Endothelial cell of hepatic sinusoid (primary cell): ENCODE results near the gene LRRFIP2.

Experiments
- in situ Hi-C: cut with HindIII; loops from 2 replicates; pipeline ENCODE4 v1.10.0; 2017; ENCODE audit warnings: low sequenced_read_pairs

The LRRFIP2 gene, protein sequence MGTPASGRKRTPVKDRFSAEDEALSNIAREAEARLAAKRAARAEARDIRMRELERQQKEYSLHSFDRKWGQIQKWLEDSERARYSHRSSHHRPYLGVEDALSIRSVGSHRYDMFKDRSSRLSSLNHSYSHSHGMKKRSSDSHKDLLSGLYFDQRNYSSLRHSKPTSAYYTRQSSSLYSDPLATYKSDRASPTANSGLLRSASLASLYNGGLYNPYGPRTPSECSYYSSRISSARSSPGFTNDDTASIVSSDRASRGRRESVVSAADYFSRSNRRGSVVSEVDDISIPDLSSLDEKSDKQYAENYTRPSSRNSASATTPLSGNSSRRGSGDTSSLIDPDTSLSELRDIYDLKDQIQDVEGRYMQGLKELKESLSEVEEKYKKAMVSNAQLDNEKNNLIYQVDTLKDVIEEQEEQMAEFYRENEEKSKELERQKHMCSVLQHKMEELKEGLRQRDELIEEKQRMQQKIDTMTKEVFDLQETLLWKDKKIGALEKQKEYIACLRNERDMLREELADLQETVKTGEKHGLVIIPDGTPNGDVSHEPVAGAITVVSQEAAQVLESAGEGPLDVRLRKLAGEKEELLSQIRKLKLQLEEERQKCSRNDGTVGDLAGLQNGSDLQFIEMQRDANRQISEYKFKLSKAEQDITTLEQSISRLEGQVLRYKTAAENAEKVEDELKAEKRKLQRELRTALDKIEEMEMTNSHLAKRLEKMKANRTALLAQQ

DNA sequence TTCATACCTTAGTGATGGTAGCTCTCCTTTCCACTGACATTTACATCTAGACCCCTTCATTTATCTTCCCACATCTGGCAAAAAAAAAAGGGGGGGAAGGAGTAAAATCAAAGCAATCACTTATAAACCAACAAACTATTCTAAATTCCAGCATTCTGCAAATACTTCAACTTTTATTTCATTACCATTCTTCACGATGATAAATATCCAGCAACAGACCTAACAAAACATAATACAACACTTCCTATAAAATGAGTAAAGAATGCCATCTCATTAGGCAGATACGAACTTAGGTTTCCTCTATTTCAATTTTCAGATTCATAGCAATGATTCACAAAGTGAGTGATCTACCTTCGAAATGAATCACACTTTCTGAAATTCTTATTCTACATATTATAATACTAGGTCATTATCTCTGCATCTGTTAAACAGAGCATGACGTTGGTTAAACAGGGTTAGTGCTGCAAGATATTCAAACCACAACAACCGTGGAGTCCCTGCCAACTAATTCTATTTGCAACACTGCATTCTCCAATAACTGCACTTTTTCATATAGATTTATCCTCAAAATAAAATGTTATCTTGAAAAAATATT lies at the start of gene LRRFIP2:
TSS of gene LRRFIP2 (minus strand) at position 51 of the 595 bp plus-strand sequence. CDS start 25,599 bp downstream, outside the sequence.
- in situ Hi-C loops = no loop called here

DNA sequence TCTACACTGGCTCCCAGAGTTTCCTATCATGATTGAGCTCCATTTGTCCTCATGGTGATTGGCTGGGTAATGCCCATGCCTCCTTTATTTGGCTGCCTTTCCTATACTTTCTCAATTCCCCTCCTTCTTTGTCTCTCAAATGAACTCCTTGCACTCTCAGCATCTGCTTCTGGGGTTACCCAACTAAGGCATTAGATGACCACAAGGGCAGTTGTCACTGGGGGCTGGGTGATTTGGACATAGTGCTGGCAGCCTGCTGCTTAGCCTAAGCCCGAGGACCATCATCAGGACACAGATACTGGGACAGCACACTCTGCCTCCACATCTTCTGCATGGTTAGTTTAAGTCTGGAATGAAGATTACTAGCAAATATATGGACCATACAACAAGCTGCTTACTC lies 49.2 kb upstream of the LRRFIP2 start:
- in situ Hi-C loops = loop anchor here (25.0 kb wide), 1 partner anchor 186 kb away; no protein-coding TSS in a partner anchor

DNA sequence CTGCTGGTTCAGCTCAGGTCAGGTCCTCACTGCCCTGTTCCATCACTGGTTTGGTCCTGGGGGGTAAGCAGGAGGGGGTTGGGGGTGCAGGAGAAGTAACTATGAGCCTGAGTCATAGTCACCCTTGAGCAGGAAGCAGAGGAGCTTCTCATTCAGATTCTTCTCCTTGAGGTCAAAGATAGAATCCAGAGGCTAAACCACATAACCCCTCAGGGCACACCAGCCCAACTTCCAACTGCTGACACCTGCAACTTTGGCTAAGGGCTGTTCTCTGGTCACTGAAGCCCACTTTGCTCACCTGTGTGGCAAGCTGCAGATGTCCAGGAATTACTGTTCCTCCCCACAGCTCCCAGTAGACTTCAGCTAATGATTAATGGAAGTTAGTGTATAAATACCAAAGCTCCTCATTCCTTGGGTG lies 48.8 kb upstream of the LRRFIP2 start:
- in situ Hi-C loops = loop anchor here (25.0 kb wide), 1 partner anchor 186 kb away; no protein-coding TSS in a partner anchor

DNA sequence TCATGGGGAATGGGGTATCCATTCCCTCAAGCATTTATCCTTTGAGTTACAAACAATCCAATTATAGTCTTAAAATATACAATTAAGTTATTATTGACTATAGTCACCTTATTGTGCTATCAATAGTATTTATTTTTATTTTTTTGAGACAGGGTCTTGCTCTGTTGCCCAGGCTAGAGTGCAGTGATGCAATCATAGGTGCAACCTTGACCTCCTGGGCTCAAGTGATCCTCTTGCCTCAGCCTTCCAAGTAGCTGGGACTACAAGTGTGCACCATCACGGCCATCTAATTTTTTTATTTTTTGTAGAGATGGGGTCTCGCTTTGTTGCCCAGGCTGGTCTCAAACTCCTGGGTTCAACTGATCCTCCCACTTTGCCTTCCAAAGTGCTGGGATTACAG lies 48.2 kb upstream of the LRRFIP2 start:
- in situ Hi-C loops = loop anchor here (25.0 kb wide), 1 partner anchor 185 kb away; no protein-coding TSS in a partner anchor

DNA sequence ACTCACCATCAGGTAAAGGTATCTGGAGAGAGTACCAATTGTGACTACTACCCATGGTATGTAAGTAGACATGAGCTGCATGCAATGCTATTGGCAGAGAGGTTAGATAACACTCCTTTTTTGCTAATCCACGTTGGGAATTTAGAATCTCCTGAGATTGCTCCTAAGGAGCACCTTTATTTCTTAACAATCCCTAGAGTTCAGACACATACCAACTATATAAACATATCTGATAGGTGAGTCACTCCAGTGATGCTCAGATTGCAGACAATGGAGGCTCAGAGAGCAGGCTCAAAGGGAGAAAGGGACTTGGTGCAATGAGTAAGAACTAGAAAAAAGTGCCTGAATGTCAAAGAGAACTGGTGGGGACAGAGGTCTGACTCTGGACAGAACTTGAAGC lies 47.0 kb upstream of the LRRFIP2 start:
- in situ Hi-C loops = loop anchor here (25.0 kb wide), 1 partner anchor 184 kb away; no protein-coding TSS in a partner anchor

DNA sequence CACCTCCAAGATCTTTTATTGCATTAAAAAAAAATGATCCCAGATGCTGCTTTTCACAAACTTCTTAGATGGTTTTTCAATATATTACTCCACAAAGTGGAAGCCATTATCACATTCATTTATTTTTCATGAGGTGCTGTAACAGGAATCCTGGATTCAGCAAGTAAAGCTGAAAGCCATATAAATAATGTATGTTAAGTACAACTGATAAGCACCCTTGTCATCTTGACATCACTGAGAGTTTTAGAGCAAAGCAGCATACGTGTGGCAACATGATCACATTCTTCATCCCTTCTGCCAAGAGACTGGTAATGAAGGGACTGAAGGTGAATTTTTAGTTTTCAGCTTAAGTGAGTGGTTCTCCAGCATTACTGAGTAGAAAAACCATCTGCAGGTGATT lies 44.9 kb upstream of the LRRFIP2 start:
- in situ Hi-C loops = loop anchor here (25.0 kb wide), 1 partner anchor 182 kb away; no protein-coding TSS in a partner anchor

DNA sequence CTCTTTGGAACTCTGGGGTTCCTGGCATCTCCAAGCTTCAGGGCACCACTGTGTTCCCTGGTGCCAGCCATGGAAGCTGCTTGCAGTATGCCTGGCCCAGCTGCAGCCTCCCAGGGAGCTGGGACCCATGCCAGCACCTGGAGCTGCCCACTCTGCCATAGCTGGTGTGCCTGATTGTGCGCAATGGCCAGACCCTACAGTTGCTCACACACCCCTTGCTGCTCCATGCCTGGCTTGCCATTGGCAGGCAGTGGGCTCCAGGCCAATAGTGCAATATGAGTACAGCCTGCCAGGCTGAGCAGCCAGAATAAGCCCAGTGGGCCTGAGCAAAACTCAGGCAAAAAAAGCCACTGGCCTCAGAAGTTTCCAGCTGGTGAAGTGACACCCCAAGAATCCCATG lies 43.8 kb upstream of the LRRFIP2 start:
- in situ Hi-C loops = loop anchor here (25.0 kb wide), 1 partner anchor 181 kb away; no protein-coding TSS in a partner anchor

DNA sequence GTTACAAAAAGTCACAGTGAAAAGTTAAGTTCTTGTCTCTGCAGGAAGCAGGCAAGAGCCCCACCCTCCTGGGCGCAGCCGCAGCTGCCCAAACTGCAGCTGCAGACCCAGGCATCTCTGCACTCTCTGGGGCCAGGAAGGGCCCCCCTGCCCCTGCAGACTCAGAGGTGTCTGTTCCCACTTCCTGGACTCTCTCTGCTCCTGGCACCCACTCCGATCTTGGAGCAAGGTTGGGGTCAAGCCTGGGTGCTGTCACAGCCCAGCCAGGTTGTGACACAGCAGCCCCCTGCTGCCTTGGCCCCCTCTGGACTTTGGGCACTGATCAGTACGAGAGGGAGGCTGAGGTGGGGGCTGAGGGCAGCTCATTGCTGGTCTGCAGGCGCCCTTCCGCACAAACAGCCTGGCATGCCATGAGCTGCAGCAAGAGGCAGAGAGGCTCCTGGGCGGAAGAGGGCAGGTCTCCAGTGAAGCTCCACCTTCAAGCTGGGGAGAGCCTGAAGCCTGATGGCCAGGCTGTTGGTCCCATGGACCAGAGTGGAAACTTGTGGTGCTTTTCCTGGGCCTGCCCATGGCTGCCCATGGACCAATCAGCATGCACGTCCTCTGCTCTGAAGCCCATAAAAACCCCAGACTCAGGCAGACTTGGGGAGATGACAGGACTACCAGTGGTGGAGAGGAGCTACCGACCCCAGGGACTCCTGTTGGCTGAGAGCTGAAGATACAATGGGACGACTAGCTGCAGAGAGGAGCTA lies 42.9 kb upstream of the LRRFIP2 start:
- in situ Hi-C loops = loop anchor here (25.0 kb wide), 1 partner anchor 180 kb away; no protein-coding TSS in a partner anchor

DNA sequence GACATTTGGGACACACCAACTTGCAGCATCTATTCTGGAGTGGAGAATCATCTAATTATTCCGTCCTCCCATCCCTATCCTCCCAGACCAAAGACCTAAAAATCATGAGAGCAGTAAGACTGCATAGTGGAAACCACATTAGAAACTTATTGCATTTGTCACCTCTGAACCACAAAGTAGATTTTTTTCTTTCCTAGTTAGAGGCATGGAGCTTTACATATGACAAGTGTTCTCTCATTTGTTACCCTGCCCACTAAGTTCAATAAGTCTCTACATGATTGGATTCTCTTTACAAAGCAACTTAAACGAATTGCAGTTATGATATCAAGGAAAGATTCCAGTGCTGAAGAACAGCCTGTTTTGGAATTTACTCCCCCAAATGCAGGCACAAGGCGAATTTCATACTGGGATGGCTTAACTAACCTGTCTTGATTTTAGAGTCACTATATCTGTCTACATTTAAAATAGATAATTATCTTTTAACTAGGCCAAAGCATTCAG lies 42.3 kb upstream of the LRRFIP2 start:
- in situ Hi-C loops = loop anchor here (25.0 kb wide), 1 partner anchor 179 kb away; no protein-coding TSS in a partner anchor

DNA sequence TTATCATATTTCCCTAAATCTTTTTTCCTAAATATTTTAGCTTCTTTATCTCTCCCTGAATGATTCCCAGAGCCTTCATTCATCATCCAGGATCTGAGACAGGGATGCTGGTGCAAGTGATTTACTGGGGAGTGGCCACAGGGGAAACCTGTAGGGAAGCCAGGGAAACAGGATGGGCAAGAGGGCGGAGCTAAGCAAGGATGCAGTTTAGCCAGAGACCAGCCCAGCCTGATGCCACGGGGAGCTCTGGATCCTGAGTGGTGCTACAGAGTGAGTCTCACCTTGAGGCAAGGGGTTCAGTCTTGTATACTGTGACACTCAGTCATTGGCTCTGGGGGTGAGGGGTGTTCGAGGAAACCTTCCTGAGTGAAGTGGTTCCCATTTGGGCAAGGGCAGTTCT lies 39.7 kb upstream of the LRRFIP2 start:
- in situ Hi-C loops = loop anchor here (25.0 kb wide), 1 partner anchor 177 kb away; no protein-coding TSS in a partner anchor

DNA sequence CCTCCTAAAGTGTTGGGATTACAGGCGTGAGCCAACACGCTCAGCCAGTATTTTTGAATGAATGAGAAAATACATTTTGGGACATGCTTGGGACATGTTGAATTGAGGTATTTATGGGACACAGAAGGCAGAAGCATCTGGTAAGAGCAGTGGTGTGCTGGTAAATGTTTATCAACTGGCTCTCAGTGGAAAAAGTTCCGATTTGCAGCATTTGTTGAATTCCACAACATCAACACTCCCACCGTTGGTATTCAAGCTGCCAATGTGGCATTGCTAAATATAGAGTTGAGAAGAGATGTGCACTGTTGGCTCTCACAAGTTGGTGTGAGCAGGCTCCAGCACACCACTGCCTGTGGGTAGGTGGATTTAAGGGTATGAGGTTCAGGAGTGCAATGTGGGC lies 35.8 kb upstream of the LRRFIP2 start:
- in situ Hi-C loops = loop anchor here (25.0 kb wide), 1 partner anchor 173 kb away; no protein-coding TSS in a partner anchor

DNA sequence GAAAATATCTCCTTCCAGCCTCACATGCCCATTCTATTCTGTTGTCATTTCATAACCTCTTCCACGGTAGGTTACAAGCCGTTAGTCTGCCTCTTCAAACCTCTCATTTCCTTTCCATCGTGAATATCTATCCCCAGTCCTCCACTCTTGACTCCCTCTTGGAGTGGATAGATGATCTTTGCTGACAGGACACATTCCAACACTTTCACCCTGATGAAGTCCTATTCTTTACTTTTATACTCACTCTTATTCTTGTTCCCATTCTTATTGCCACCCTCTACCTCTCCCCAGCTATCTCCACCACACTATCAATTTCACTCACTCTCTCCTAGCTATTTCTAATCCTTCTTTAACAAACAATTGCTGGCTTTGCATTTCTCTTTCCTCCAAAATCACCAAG lies 34.2 kb upstream of the LRRFIP2 start:
- in situ Hi-C loops = loop anchor here (25.0 kb wide), 1 partner anchor 171 kb away; no protein-coding TSS in a partner anchor

DNA sequence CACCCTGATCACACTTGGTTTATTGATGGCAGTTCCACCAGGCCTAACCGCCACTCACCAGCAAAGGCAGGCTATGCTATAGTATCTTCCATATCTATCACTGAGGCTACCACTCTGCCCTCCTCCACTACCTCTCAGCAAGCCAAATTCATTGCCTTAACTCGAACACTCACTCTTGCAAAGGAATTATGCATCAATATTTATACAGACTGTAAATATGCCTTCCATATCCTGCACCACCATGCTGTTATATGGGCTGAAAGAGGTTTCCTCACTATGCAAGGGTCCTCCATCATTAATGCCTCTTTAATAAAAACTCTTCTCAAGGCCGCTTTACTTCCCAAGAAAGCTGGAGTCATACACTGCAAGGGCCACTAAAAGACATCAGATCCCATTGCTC lies 33.6 kb upstream of the LRRFIP2 start:
- in situ Hi-C loops = loop anchor here (25.0 kb wide), 1 partner anchor 171 kb away; no protein-coding TSS in a partner anchor

DNA sequence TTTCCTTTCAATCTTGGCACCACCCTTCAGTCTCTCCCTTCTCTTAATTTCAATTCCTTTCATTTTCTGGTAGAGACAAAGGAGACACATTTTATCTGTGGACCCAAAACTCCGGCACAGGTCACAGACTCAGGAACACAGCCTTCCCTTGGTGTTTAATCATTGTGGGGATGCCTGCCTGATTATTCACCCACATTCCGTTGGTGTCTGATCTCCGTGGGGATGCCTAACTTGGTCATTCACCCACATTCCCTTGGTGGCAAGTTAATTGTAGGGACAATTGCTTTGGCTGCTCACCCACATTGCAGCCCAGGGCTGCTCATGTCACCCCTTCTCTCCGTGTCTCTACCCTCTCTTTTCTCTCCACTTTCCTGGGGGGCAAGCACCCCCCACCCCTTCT lies 31.7 kb upstream of the LRRFIP2 start:
- in situ Hi-C loops = loop anchor here (25.0 kb wide), 1 partner anchor 169 kb away; no protein-coding TSS in a partner anchor

DNA sequence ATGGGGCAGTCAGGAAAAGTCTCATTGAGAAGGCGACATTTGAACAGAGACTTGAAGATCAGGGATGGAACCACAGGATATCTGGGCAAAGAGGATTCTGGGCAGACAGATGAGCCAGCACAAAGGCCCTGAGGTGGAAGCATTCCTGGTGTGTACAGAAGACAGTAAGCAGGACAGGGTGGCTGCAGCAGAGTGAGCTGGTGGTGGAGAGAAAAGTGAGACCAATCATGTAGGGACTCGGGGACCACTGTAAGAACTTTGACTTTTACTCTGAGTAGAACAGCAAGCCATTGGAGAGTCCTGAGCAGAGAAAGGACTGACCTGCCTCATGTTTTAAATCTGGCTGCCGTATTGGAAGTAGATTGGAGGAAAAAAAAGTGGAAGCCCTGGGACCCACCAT lies 29.9 kb upstream of the LRRFIP2 start:
- in situ Hi-C loops = loop anchor here (25.0 kb wide), 1 partner anchor 167 kb away; no protein-coding TSS in a partner anchor

DNA sequence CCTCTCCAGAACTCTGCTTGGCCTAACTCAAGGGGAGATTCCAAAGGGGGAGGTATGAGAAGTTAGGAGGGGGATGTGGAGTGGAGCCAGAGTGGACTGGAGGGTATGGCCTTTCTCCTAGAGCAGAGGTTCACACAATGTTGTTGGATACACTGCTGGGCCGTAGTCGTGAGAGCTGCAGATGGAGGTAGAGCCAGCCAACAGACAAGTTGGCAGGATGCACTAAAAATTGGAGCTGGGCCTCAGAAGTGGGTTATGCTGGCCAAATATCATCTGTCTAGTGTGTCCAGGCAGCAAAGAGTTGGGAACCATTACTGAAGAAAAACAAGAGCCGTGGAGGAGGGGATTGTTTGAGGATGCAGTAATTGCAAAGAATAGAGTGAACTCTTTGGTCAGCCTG lies 27.7 kb upstream of the LRRFIP2 start:
- in situ Hi-C loops = loop anchor here (25.0 kb wide), 1 partner anchor 165 kb away; no protein-coding TSS in a partner anchor

DNA sequence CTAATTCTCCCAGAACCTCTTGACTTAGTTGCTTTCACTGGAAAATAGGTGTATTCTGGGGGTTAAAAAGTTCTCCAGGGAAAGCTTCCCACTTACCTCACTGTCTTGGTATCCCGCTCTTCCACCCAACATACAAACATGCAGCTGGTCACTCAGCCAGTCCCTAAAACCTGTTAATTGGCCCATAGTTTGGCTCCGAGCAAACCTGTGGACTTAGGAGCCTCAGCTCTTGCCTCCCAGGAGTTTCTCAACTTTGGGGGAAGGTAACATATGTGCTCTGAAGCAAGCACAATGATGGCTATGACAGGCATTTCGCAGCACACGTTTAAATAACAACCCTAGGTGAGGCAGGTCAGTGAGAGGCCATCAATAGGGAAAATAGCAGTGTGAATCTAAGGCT lies 25.8 kb upstream of the LRRFIP2 start:
- in situ Hi-C loops = loop anchor here (25.0 kb wide), 1 partner anchor 163 kb away; no protein-coding TSS in a partner anchor

DNA sequence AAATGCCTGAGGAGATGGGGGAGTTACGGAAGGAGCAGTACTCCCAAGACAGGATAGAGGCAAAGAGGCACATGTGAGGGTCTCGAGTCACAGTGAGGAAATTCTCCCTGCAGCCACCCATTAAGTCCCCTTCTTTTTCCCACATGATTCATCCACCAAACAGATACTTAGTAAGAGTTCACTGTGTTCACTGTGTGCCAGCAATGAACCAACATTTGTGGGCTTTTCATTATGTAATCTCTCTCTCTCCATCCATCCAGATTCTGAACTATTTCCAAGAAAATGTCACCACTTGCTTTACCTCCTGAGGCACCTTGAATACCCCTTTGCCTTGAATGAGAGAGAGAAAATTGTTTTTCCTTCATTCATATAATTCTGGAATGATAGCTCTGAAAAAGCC lies 24.6 kb upstream of the LRRFIP2 start:
- in situ Hi-C loops = no loop called here

DNA sequence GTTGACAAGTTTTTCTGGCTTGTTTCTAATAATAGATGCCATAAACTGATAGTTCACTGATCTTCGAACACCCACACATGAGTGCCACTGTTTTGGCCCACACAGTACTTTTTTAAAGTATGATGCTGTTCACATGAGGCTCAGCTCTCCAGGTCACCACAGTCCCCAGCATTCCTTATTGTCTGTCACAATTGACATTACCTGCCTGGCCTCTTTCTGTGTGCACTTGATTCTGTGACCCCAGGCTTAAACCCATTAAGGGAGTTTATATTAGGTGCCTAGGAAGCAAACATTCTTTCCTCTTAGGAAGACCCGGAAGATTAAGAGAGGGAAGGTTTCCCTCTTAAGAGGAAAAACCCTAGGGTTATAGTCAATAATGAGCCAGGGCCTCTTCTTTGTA lies 24.2 kb upstream of the LRRFIP2 start:
- in situ Hi-C loops = no loop called here
